PC-3 (cell line): Measurements from ENCODE around the gene CA10. TPM values are rescaled to one million over a fixed set of nuclear protein-coding genes. Genes with fewer than 3 reads are reported as not detected.

ENCODE experiments used
- ATAC-seq: fragments of 200-7000 bp; cut with Tn5 transposase; 2 replicates; pipeline ENCODE4 v1.9.1; 2020; ENCODE audit warnings: mild to moderate bottlenecking, moderate library complexity
- BruUV-seq: library from RNA; stranded (reverse); fragments of 400-500 nt; replicated peaks from 2 replicates; lab custom pipeline; 2021; lab: Mats Ljungman, UMichigan
- CTCF ChIA-PET: fragments of 300-600 bp; sonication (Branson Sonifier 250); formaldehyde crosslinking; loops from one replicate; lab custom pipeline; 2022; ENCODE audit warnings: antibody characterized with exemption; lab: Charles Lee
- POLR2A ChIA-PET: fragments of 300-600 bp; sonication (Branson Sonifier 250); formaldehyde crosslinking; loops from one replicate; lab custom pipeline; 2022; ENCODE audit warnings: antibody characterized with exemption; ENCODE audit not compliant: unreplicated experiment; lab: Charles Lee
- DNase-seq: peaks from one replicate; pipeline ENCODE4 v3.0.0-alpha.2; 2015
- H2AFZ ChIP-seq: fragments of 300-600 bp; sonication (generic); 2 replicates; pipeline ENCODE4 v1.6.0; 2016; ENCODE audit warnings: antibody characterized with exemption, low read length
- H3F3A ChIP-seq: fragments of 300-600 bp; sonication (generic); one replicate; pipeline ENCODE4 v1.6.0; 2017; ENCODE audit warnings: antibody characterized with exemption, low read length, control low read depth, mild to moderate bottlenecking; ENCODE audit not compliant: unreplicated experiment
- H3K27ac ChIP-seq: fragments of 300-600 bp; sonication (generic); 2 replicates; pipeline ENCODE4 v1.5.1; 2016; ENCODE audit warnings: mild to moderate bottlenecking, low read length
- H3K27me3 ChIP-seq: fragments of 300-600 bp; sonication (generic); 2 replicates; pipeline ENCODE4 v1.6.1; 2016; ENCODE audit warnings: low read length, mixed read lengths
- H3K36me3 ChIP-seq: fragments of 300-600 bp; sonication (generic); 2 replicates; pipeline ENCODE4 v1.6.1; 2016; ENCODE audit warnings: low read depth, mixed run types, low read length, mixed read lengths
- H3K4me1 ChIP-seq: fragments of 300-600 bp; sonication (generic); 2 replicates; pipeline ENCODE4 v1.5.1; 2016; ENCODE audit warnings: low read length; ENCODE audit not compliant: insufficient read depth
- H3K4me2 ChIP-seq: fragments of 300-600 bp; sonication (generic); 2 replicates; pipeline ENCODE4 v1.6.0; 2016; ENCODE audit warnings: low read length
- H3K4me3 ChIP-seq: fragments of 300-600 bp; sonication (generic); 2 replicates; pipeline ENCODE4 v1.5.1; 2016; ENCODE audit warnings: mild to moderate bottlenecking, low read length, mixed read lengths
- H3K79me2 ChIP-seq: fragments of 300-600 bp; sonication (generic); 2 replicates; pipeline ENCODE4 v1.6.1; 2017; ENCODE audit warnings: low read length, mixed read lengths
- H3K9ac ChIP-seq: fragments of 300-600 bp; sonication (generic); 2 replicates; pipeline ENCODE4 v1.6.0; 2016; ENCODE audit warnings: mild to moderate bottlenecking, low read length
- H3K9me2 ChIP-seq: fragments of 300-600 bp; sonication (generic); replicated peaks from 2 replicates; pipeline ENCODE4 v1.6.1; 2016; ENCODE audit warnings: mixed run types, low read length, mixed read lengths
- H3K9me3 ChIP-seq: fragments of 300-600 bp; sonication (generic); 2 replicates; pipeline ENCODE4 v1.6.1; 2016; ENCODE audit warnings: low read length, mixed read lengths
- H4K20me1 ChIP-seq: fragments of 300-600 bp; sonication (generic); 2 replicates; pipeline ENCODE4 v1.6.1; 2016; ENCODE audit warnings: low read length, mixed read lengths
- CTCF ChIP-seq: fragments of 300-600 bp; sonication (generic); conservative IDR thresholded peaks from 2 replicates; pipeline ENCODE4 v1.5.1; 2017; ENCODE audit warnings: antibody characterized with exemption, low read depth, mild to moderate bottlenecking, low read length
- EZH2 ChIP-seq: fragments of 300-600 bp; sonication (generic); IDR thresholded peaks from one replicate; pipeline ENCODE4 v1.6.1; 2017; ENCODE audit warnings: antibody characterized with exemption, mild to moderate bottlenecking, low read length; ENCODE audit not compliant: unreplicated experiment
- EZH2phosphoT487 ChIP-seq: fragments of 300-600 bp; sonication (generic); IDR thresholded peaks from 2 replicates; pipeline ENCODE4 v1.6.1; 2018; ENCODE audit warnings: mild to moderate bottlenecking, antibody characterized with exemption, low read length, borderline replicate concordance
- intact Hi-C: fragments of 100-400 bp; cut with micrococcal nuclease; formaldehyde crosslinking; loops from 2 replicates; pipeline ENCODE4 v1.9.0; 2023
- total RNA-seq: library from RNA; depleted of rRNA; stranded (reverse); fragments of >200 nt; gene quantifications from 2 replicates; pipeline ENCODE4 v1.2.3, GENCODE V29; 2014

Gene CA10
- total RNA-seq, 1 experiment from 2014 or later, result not detected

DNA sequence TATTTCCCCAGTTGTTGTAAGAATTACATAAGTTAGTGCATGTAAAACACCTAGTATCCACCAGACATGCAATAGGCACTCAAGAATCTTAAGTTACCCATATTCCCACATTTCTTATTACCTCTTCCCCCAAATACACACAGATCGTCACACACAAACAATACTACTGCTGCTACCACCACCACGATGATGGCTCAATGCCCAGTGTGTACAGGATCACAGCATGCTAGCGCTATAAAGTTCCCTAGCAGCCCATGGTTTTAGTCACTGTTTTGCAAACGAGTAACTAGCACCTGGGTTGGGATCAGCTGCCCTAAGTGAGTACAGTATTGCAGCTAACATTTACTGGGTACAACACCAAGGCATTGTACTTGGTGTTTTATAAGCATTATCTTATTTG lies 486.4 kb downstream of the CA10 start:
- H3K9ac ChIP-seq, result no peak overlapping the region
- H3K4me1 ChIP-seq, result no peaks in the 10 kb centered on the region
- intact Hi-C loops, result no loop called here
- H3K36me3 ChIP-seq, result no peaks in the 10 kb centered on the region
- no peaks in the 10 kb centered on the region for H3K9me3 ChIP-seq
- ATAC-seq (no peak), DNase-seq (peak; percentile 39)
- H4K20me1 ChIP-seq, result no peaks in the 10 kb centered on the region
- H3K4me2 ChIP-seq, result no peak overlapping the region
- no peaks in the 10 kb centered on the region for H3K9me2 ChIP-seq
- H3F3A ChIP-seq, result no peaks in the 10 kb centered on the region
- ChIA-PET CTCF (no interaction called here), POLR2A (no interaction called here)
- no peak overlapping the region for H2AFZ ChIP-seq
- H3K27me3 ChIP-seq, result peaks cover 16% of the 10 kb centered on the region
- H3K27ac ChIP-seq, result no peak overlapping the region
- no TSS peak for BruUV-seq
- no peak for TF ChIP-seq CTCF
- no peak for TF ChIP-seq EZH2phosphoT487
- TF ChIP-seq EZH2, result no peak
- H3K4me3 ChIP-seq, result no peak overlapping the region
- no peaks in the 10 kb centered on the region for H3K79me2 ChIP-seq

DNA sequence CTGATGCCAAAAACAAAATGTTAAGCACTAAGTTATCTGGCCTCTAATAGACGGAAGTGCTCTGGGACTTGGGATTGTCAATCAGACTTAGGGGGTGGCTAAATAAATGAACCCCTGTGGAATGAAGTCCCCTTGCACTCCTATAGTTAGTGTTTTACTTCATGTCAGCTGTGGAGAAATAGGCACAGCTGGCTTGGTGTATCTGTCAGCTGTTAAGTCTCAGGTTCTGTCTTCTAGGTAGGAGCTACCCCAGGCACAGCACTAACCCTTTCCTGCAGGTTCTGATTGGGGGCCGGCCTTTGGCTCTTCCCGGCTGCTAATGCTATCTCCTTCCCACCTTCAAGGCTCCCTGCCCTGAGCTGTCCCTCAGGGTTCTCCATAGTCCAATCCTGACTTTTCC lies 487.6 kb downstream of the CA10 start:
- Histone ChIP-seq H3K36me3 (no peaks in the 10 kb centered on the region), H3K4me2 (no peak overlapping the region), H3K27ac (no peak overlapping the region), H3K4me3 (no peak overlapping the region), H3K9me2 (no peaks in the 10 kb centered on the region), H3K9me3 (no peaks in the 10 kb centered on the region), H3K9ac (no peak overlapping the region), H3K79me2 (no peaks in the 10 kb centered on the region), H3K4me1 (no peaks in the 10 kb centered on the region), H3F3A (no peaks in the 10 kb centered on the region), H4K20me1 (no peaks in the 10 kb centered on the region), H2AFZ (no peak overlapping the region), H3K27me3 (peaks cover 14% of the 10 kb centered on the region)
- no TSS peak for BruUV-seq
- intact Hi-C loops, result no loop called here
- no peak for ATAC-seq
- TF ChIP-seq EZH2 (no peak), CTCF (no peak), EZH2phosphoT487 (no peak)
- ChIA-PET CTCF (no interaction called here), POLR2A (no interaction called here)
- no peak for DNase-seq

- no peaks in the 10 kb centered on the region for H3F3A ChIP-seq
- no peak overlapping the region for H3K9ac ChIP-seq
- intact Hi-C loops, result no loop called here
- H3K9me2 ChIP-seq, result no peaks in the 10 kb centered on the region
- no peak overlapping the region for H3K4me2 ChIP-seq
- POLR2A ChIA-PET, result no interaction called here
- H3K27me3 ChIP-seq, result peaks cover 21% of the 10 kb centered on the region; the same call in 1 of the 2 replicates
- no peaks in the 10 kb centered on the region for H3K4me1 ChIP-seq
- H3K36me3 ChIP-seq, result no peaks in the 10 kb centered on the region
- BruUV-seq, result no TSS peak
- no peaks in the 10 kb centered on the region for H3K9me3 ChIP-seq
- DNase-seq (no peak), ATAC-seq (no peak)
- H4K20me1 ChIP-seq, result no peaks in the 10 kb centered on the region
- H3K79me2 ChIP-seq, result no peaks in the 10 kb centered on the region
- no peak overlapping the region for H3K27ac ChIP-seq
- CTCF ChIA-PET, result no interaction called here
- H3K4me3 ChIP-seq, result no peak overlapping the region
- TF ChIP-seq CTCF (no peak), EZH2phosphoT487 (no peak), EZH2 (no peak)
- no peak overlapping the region for H2AFZ ChIP-seq
These were observed 489.6 kb downstream of the CA10 start for GRCh38 chr17:51668963-51669246.
